HG02943 (cell line): ENCODE data around the gene PRAMEF18.
"Not testable (repeated sequence)": the region's sequence is repeated elsewhere in the genome, so short reads cannot be mapped to it uniquely, and the experiment has no call there.

Experiments used
- ATAC-seq: cut with Tn5 transposase; IDR thresholded peaks from one replicate; pipeline ENCODE4 v1.9.1; 2021; ENCODE audit warnings: mild to moderate bottlenecking, low read depth, moderate library complexity; ENCODE audit not compliant: unreplicated experiment

The PRAMEF18 gene

GRCh38 chr1:13216619-13217018, 9.3 kb downstream of the PRAMEF18 start:
- not testable (repeated sequence) for ATAC-seq

DNA sequence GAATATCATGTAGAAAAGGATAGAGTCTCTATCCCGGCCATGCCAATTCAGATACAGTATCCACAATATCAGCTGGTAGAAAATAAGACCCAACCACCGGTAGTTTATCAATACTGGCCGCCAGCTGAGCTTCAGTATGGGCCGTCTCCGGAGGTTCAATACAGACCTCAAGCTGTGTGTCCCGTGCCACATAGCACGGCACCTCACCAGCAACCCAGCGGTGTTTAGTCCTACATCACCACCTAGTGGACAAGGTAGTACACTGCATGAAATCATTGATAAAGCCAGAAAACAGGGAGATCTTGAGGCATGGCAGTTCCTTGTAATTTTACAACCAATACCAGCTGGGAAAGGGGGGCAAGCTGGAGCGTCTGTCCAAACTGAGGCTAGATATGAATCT, 17.2 kb downstream of the PRAMEF18 start:
- ATAC-seq = not testable (repeated sequence)

DNA sequence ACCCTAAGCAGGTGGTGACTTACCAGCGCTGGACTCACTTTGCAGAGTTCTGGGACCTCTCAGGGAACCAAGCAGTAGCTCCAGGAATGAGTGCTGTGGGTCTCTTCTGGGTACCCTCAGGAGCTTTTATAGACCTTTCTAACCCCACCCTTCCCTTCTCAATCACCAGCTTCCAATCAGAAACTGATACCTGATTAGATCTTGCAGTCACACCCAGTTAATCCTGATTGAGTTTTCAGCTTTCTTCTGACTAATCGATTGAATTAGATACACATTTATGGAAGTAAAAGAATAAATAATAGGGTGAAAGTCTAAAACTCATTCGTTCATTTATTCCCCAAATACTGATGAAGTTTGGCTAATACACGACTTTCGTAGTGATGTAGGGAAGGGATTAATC, 24.6 kb downstream of the PRAMEF18 start, which contains the start of gene PRAMEF13:
Gene PRAMEF13 (minus strand): TSS at position 101 of the 400 bp plus-strand sequence. CDS start 1,820 bp downstream, outside the sequence.
- ATAC-seq = not testable (repeated sequence)
